IMR-90 (cell line): ENCODE results near the gene LHFPL3.

Experiments
- BHLHE40 ChIP-seq: fragments of 150-350 bp; IDR thresholded peaks from 2 replicates; pipeline ENCODE4 v1.6.1; 2016; ENCODE audit warnings: mild to moderate bottlenecking, low read depth, low read length
- CEBPB ChIP-seq: IDR thresholded peaks from 2 replicates; pipeline ENCODE4 v1.6.1; 2012; ENCODE audit warnings: low read depth, low read length, improper control_type of control experiment
- CTCF ChIP-seq: conservative IDR thresholded peaks from 2 replicates; pipeline ENCODE4 v1.5.1; 2012; ENCODE audit warnings: mild to moderate bottlenecking, low read depth, low read length, improper control_type of control experiment
- FOS ChIP-seq: fragments of 150-350 bp; IDR thresholded peaks from 2 replicates; pipeline ENCODE4 v1.6.1; 2016; ENCODE audit warnings: low read depth, low read length
- MAFK ChIP-seq: IDR thresholded peaks from 2 replicates; pipeline ENCODE4 v1.6.1; 2012; ENCODE audit warnings: low read depth, low read length, improper control_type of control experiment
- MAZ ChIP-seq: IDR thresholded peaks from 2 replicates; pipeline ENCODE4 v1.6.1; 2012; ENCODE audit warnings: low read depth, mild to moderate bottlenecking, low read length, improper control_type of control experiment, moderate library complexity, borderline replicate concordance
- POLR2A ChIP-seq: IDR thresholded peaks from 2 replicates; pipeline ENCODE4 v1.6.1; 2012; ENCODE audit warnings: mild to moderate bottlenecking, low read depth, low read length
- RAD21 ChIP-seq: IDR thresholded peaks from 2 replicates; pipeline ENCODE4 v1.6.1; 2012; ENCODE audit warnings: low read length, improper control_type of control experiment
- RCOR1 ChIP-seq: IDR thresholded peaks from 2 replicates; pipeline ENCODE4 v1.6.1; 2012; ENCODE audit warnings: mild to moderate bottlenecking, low read length, improper control_type of control experiment; ENCODE audit not compliant: insufficient replicate concordance
- RFX5 ChIP-seq: IDR thresholded peaks from 2 replicates; pipeline ENCODE4 v1.8.0; 2012; ENCODE audit warnings: low read depth, mild to moderate bottlenecking, low read length, moderate library complexity
- SMC3 ChIP-seq: fragments of 150-350 bp; IDR thresholded peaks from 2 replicates; pipeline ENCODE4 v1.6.1; 2016; ENCODE audit warnings: low read depth, mild to moderate bottlenecking, antibody characterized with exemption, low read length, moderate library complexity
- USF2 ChIP-seq: fragments of 150-350 bp; IDR thresholded peaks from 2 replicates; pipeline ENCODE4 v1.6.1; 2017; ENCODE audit warnings: mild to moderate bottlenecking, antibody characterized with exemption, low read length, low read depth

- TF ChIP-seq RAD21, result no peak
- no peak for TF ChIP-seq SMC3
- no peak for TF ChIP-seq POLR2A
- no peak for TF ChIP-seq CTCF
- no peak for TF ChIP-seq BHLHE40
- TF ChIP-seq RFX5, result no peak
- no peak for TF ChIP-seq USF2
- TF ChIP-seq RCOR1, result no peak
- TF ChIP-seq MAFK, result no peak
- TF ChIP-seq FOS, result no peak
- TF ChIP-seq MAZ, result no peak
- TF ChIP-seq CEBPB, result no peak
Measured at GRCh38 chr7:104327938-104328295, 486 bp upstream of the LHFPL3 start.
